GM19455 (cell line): ENCODE data around the gene GLIPR1L2.
"Not testable (repeated sequence)": the region's sequence is repeated elsewhere in the genome, so short reads cannot be mapped to it uniquely, and the experiment has no call there.

ENCODE experiments used
- ATAC-seq: cut with Tn5 transposase; IDR thresholded peaks from one replicate; pipeline ENCODE4 v1.9.1; 2021; ENCODE audit not compliant: unreplicated experiment

Gene GLIPR1L2

GRCh38 chr12:75390899-75391538, at the start of gene GLIPR1L2:
Gene GLIPR1L2 (plus strand): TSS chr12:75391089. CDS start chr12:75391117, 28 bp downstream.
- peak; percentile 99 for ATAC-seq

DNA sequence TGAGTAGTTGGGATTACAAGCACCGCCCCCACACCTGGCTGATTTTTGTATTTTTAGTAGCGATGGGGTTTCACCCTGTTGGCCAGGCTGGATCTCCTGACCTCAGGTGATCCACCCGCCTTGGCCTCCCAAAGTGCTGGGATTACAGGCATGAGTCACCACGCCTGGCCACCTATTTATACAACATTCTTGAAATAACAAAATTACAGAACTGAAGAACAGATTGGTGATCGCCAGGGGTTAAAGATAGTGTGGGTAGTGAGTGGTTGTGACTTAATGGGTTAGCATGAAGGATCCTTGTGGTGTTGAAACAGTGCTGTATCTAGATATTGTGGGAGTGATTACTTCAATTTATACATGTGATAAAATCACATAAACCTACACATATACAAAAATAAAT, 49.0 kb upstream of the GLIPR1L2 start:
- ATAC-seq = no peak

DNA sequence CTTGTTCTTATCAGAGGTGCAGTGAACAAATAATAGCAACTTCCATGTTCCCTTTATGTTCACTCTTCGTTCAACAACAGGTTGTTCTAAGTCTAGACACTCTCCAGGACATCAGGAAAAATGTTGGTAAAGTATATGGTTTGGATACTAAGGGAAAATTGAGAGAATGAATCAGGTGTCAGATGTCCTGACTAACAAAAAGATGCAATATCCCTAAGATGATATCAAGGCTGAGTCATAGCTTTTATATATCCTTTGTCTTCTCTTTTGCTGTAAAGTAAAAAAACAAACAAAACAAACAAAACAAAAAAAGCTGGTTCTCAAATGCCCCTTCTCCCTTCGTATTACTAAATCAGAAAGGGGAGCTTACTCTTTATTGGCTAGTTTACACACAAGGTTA, 45.4 kb upstream of the GLIPR1L2 start:
- ATAC-seq = no peak

- ATAC-seq = not testable (repeated sequence)
Observed at GRCh38 chr12:75346215-75346614, 44.7 kb upstream of the GLIPR1L2 start.

- ATAC-seq = no peak
Observed at GRCh38 chr12:75349946-75350345, 40.9 kb upstream of the GLIPR1L2 start.

DNA sequence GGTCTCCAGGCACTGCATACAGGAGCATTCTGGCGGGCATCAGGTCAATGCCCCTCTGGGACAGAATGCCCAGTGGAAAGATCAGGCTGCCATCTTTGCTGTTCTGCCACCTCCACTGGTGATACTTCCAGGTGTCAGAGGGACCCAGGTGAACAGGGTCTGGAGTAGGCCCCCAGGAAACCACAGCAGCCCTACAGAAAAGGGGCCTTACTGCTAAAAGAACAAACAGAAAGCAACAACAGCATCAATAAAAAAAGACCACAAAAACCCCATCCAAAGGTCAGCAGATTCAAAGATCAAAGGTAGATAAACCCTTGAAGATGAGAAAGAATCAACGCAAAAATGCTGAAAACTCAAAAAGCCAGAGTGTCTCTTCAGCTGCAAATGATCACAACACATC, 40.5 kb upstream of the GLIPR1L2 start:
- ATAC-seq = no peak

GRCh38 chr12:75354011-75354410, 36.9 kb upstream of the GLIPR1L2 start:
- ATAC-seq = no peak

DNA sequence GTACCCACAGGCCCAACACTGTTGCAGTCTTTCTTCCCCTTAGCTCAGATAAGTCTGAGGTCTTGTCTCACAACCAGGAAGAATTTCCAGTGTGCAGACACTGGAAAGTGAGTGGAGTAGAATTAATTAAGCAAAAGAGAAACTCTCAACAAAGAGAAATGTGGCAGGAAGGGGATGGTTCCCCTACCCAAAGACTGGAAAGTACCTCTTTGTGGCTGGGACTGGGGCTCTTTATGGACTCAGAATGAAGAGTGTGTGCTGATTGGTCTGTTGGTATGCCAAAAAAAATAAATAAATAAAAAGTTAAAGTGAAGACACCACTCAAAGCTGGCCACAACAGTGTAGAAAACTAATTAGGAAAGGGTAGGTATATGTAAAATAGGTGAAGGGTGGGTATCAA, 30.0 kb upstream of the GLIPR1L2 start:
- no peak for ATAC-seq

DNA sequence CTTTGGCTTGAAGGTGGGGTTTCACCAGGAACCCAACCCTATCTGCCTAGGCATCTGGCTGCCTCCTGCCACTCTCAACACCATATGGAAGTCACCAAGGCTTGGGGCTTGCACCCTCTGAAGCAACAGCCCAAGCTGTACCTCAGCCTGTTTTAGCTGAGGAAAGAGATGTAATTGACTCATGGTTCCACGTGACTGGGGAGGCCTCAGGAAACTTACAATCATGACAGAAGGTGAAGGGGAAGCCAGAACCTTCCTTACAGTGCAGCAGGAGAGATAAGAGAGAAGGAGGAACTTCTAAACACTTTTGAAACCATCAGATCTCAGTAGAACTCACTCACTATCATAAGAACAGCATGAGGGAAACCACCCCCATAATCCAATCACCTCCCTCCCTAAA, 29.5 kb upstream of the GLIPR1L2 start:
- ATAC-seq = no peak

DNA sequence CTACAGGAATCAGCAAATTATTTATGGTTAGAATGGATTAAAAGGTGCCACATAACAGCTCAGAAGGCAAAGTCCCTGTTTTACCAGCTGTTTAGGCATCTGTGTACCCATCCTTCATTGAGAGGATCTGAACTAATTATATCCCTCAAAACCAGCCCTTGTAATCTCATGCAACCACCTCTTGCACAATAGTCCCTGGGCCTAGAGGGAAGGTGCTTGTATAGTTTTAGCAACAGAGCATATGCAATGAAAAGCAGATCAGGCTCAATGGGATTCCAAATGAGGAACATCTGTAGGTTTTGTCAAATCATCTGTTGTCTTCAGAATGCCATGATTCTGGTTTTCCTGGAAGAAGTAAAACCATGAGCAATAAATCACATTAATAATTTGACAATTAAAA, 26.0 kb upstream of the GLIPR1L2 start:
- ATAC-seq = no peak

- no peak for ATAC-seq
Observed at GRCh38 chr12:75366629-75367028, 24.3 kb upstream of the GLIPR1L2 start.

- no peak for ATAC-seq
Observed at GRCh38 chr12:75374971-75375370, 15.9 kb upstream of the GLIPR1L2 start.

DNA sequence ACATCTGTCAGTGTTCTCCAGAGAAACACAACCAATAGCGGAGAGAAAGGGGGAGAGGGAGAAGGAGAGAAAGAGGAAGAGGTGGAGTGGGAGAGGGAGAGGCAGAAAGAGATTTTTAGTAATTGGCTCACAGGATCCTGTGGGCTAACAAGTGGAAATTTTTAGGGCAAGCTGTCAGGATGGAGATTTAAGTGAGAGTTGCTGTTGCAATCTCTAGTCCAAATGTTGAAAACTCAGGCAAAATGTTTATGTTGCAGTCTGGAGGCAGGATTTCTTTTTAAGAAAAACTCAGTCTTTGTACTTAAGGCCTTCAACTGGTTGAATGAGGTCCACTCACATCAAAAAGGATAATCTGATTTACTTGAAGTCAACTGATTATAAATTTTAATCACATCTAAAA, 12.5 kb upstream of the GLIPR1L2 start:
- ATAC-seq = no peak

- ATAC-seq = no peak
Observed at GRCh38 chr12:75389061-75389460, 1.8 kb upstream of the GLIPR1L2 start.

DNA sequence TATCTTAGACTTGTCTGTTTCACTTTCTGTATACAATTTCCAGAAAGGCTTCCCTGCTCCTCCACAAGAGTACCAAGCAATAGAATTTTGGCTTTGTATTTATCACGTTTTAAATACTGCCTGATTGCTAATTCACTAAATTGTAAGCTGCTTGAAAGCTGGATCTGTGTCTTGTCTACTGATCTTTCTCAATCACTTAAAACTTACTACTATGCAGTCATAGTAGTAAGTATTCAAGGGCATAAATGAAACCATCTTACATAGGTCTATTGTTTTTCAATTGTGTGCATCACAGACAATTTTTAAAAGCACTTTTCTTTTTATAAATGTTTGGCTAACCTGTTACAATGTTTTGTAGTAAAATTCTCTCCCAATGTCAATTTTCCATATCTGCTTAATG, 1.2 kb upstream of the GLIPR1L2 start:
- ATAC-seq = no peak

- peak; percentile 0 for ATAC-seq
Observed at GRCh38 chr12:75390156-75390898, 562 bp upstream of the GLIPR1L2 start.

DNA sequence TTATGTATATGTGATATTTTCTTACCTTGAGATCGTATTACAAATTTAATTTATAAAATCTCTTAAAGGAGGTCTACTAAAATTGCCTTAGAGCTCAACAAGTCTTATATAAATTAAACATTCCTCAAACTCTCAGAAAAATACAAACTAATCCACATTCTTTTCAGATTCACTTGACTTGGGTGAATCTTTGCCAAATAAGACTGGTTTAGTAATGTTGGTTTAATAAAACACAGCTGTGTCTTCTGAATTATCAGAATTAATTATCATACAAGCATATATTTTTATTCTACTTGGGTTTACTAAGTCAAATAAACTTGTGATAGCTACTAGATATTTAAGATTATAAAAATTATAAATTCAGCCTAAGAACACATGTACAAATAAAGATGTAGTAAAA, 13.3 kb downstream of the GLIPR1L2 start:
- ATAC-seq = no peak

GRCh38 chr12:75407683-75408082, 16.8 kb downstream of the GLIPR1L2 start:
- no peak for ATAC-seq

DNA sequence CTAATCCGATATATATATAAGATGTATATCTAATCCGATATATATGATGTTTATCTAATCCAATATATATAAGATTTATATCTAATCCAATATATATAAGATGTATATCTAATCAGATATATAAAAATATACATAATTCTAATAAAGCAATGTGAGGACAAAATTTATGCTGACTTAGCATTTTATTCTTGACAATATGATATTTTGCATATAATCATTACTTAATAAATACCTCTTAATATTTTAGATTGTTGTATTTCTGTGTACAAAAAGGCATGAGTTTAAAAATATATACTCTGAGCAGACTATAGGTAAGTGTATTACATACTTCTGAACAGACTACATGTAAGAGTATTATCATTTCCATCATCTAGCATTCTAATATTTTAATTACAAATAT, 18.9 kb downstream of the GLIPR1L2 start:
- ATAC-seq = no peak

DNA sequence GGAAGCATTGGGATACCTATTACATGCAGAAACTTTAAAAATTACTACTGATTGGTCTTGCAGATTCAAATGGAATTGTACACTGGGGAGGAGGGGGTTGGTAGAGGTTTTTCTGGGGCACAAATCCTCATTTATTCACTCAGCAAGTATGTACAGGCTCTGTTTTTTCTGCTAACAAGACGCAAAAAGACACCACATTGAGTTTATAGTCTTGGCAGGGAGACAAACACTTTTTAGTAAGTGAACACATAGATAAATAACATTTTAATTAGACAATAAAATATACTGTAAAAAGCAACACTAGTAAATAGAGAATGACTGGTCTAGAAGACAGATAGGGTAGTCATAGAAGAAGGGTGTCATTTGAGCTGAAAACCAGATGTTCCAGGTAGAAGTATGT, 23.8 kb downstream of the GLIPR1L2 start:
- no peak for ATAC-seq

- ATAC-seq = no peak
Observed at GRCh38 chr12:75419841-75420240, 29.0 kb downstream of the GLIPR1L2 start.

- ATAC-seq = no peak
Observed at GRCh38 chr12:75427491-75427890, 36.6 kb downstream of the GLIPR1L2 start.

GRCh38 chr12:75428767-75429166, 37.9 kb downstream of the GLIPR1L2 start:
- ATAC-seq = no peak
